ENCODE data around the gene GREM1. TPM values are rescaled to one million over a fixed set of nuclear protein-coding genes. Genes with fewer than 3 reads are reported as not detected.

The GREM1 gene
- total and polyA plus RNA-seq, 5 experiments from 2014 or later, result not detected

DNA sequence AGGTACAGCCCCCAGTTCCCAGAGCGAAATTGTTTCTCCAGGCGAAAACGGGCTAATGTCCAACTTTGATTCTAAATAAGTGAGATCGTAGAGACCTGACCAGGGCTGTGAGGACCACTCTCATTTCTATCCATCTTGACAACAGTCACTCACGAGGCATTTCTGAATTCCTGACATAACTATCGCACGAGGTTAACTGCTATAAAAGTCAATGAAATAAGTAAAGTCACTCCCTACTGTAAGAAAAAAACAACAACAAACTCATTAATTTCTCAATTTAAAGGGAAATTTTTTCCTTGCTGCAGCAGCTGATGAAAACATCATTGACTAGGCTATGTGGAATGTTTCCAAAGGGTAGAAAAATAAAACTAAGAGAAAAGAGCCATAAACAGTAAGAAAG, 69.1 kb downstream of the GREM1 start:
- DNase-seq (no peak), ATAC-seq (no peak)
- H3K4me3 Mint-ChIP-seq, result no peak overlapping the region
- peaks cover 0 to 35% (median 1%) of the 10 kb centered on the region in 3 donors for H3K36me3 Mint-ChIP-seq
- peaks cover under 1 to 13% (median 5%) of the 10 kb centered on the region in 5 donors for H3K27me3 Mint-ChIP-seq
- peaks cover 0 to under 1% (median 0%) of the 10 kb centered on the region in 9 donors for H3K9me3 Mint-ChIP-seq
- no peak overlapping the region for H3K27ac Mint-ChIP-seq
- H3K4me1 Mint-ChIP-seq, result peaks cover 0 to 2% (median 0%) of the 10 kb centered on the region in 4 donors
- POLR2A ChIA-PET, result no interaction called here

DNA sequence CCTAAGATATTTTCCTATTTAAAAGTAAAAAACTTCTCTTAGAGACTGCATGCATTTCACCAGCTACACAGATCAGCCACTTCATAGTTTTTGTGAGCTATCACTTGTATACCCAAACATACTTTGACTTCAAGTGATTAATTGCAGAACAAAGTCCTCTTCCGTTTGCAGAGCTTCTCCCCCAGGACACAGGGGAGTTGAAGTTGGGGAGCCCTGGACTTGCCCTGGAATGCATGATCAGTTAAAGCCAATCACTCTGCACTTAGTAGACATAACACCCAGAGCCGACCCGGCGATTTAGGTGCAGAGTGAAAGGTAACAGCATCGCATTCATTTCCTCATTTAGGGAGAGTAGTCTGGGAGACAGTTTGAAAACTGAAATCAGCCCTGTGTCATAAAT, 70.1 kb downstream of the GREM1 start:
- no peak overlapping the region for H3K27ac Mint-ChIP-seq
- no peaks in the 10 kb centered on the region for H3K9me3 Mint-ChIP-seq
- ATAC-seq (no peak), DNase-seq (no peak)
- H3K36me3 Mint-ChIP-seq, result peaks cover 0 to 32% (median 0%) of the 10 kb centered on the region in 3 donors
- H3K4me1 Mint-ChIP-seq, result peaks cover 0 to 2% (median 0%) of the 10 kb centered on the region in 4 donors
- POLR2A ChIA-PET, result no interaction called here
- H3K27me3 Mint-ChIP-seq, result peaks cover 0 to 6% (median 3%) of the 10 kb centered on the region in 5 donors
- H3K4me3 Mint-ChIP-seq, result no peak overlapping the region

DNA sequence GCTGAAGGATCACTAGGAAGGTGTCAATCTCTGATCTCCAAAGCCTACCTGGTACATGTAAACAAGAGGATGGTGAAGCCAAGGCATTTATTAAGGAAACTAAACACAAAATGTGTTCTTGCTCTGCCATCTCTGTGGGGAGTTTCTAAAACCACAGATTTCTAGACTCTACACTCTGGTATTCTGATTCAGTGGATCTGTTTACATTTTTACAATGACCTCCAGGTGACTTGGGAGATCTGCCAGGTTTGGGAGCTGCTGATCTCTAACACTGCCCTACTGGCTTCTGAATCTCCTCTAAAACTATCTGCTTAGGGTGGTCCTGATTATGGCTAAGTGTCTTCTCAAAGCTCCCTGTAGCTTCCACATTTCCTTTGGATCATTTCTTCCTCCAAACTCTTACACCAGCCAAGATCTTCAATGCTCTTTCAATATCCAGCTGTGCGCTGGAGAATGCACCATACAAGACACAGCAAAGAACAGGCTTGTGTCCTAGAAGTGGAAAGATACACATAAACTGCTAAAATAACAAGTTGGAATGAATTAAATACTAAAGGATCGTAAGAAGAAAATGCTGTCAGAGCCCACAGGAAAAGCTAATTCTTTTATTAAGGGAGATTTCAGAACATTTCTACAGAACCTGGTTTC, 72.7 kb downstream of the GREM1 start:
- DNase-seq, result no peak
- Mint-ChIP-seq H3K27me3 (peaks cover 0 to 5% (median 2%) of the 10 kb centered on the region in 5 donors), H3K27ac (no peak overlapping the region)

DNA sequence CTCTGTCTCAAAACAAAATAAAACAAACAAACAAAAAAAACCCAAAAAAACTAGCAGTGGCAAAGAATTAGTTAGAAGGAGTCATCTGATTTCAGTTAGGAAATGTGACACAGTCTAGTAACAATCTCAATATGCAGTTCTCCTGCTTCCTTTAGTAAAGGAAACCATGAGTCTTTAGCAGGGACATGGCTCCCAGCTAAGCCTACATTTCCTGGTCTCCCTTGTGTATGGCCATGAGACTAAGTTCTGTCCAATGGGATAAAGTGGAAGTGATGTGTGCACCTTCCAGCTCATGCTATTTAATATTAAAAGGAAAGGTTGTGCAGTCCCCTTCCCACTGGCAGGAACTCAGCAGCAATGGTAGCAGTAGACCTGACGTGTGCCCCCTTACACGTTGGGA, 74.6 kb downstream of the GREM1 start:
- DNase-seq (no peak), ATAC-seq (no peak)
- H3K4me3 Mint-ChIP-seq, result no peak overlapping the region
- no peak overlapping the region for H3K27ac Mint-ChIP-seq
- POLR2A ChIA-PET, result no interaction called here
- H3K9me3 Mint-ChIP-seq, result no peaks in the 10 kb centered on the region
- peaks cover 0 to 2% (median 0%) of the 10 kb centered on the region in 4 donors for H3K4me1 Mint-ChIP-seq
- H3K27me3 Mint-ChIP-seq, result peaks cover 0 to 2% (median 2%) of the 10 kb centered on the region in 5 donors
- H3K36me3 Mint-ChIP-seq, result peaks cover 0 to 26% (median 0%) of the 10 kb centered on the region in 3 donors

More for the DNA sequence above, 72.7 kb downstream of the GREM1 start:
- POLR2A ChIA-PET, result no interaction called here
- ATAC-seq, result no peak
- Mint-ChIP-seq H3K9me3 (no peaks in the 10 kb centered on the region), H3K4me1 (peaks cover 0 to 2% (median 0%) of the 10 kb centered on the region in 4 donors), H3K4me3 (no peak overlapping the region), H3K36me3 (peaks cover 0 to 32% (median 0%) of the 10 kb centered on the region in 3 donors)

Other genes with a start within 250 kb of the GREM1 start
- gene GOLGA8N, start 124.5 kb upstream of the GREM1 start, total RNA-seq, result 10 to 100 TPM; 12.3 to 14.4 TPM
- gene GOLGA8N, start 124.5 kb upstream of the GREM1 start, polyA plus RNA-seq, result under 1 TPM in 2 of 3 donors, not detected in 1; 0.17 to 0.74 TPM
- 1 to 10 TPM; 2.7 to 5.4 TPM for gene ARHGAP11A, start 102.5 kb upstream of the GREM1 start, total RNA-seq
- 1 to 10 TPM in 2 of 3 donors, under 1 TPM in 1; 0.90 to 2.5 (median 2.0) TPM for gene ARHGAP11A, start 102.5 kb upstream of the GREM1 start, polyA plus RNA-seq
- not detected for gene SCG5, start 76.3 kb upstream of the GREM1 start, total RNA-seq
- not detected for gene SCG5, start 76.3 kb upstream of the GREM1 start, polyA plus RNA-seq